GM12891 (cell line): ENCODE results near the gene LPCAT1.

Experiments used
- PAX5 ChIP-seq: IDR thresholded peaks from 2 replicates; pipeline ENCODE4 v1.6.1; 2011; ENCODE audit warnings: low read length, moderate library complexity, mild to moderate bottlenecking; ENCODE audit not compliant: insufficient read depth, severe bottlenecking
- POLR2A ChIP-seq: IDR thresholded peaks from 2 replicates; pipeline ENCODE4 v1.6.1; 2011; ENCODE audit warnings: low read depth, low read length, control low read depth
- POLR2AphosphoS5 ChIP-seq: IDR thresholded peaks from 2 replicates; pipeline ENCODE4 v1.6.1; 2011; ENCODE audit warnings: low read depth, low read length, control low read depth
- POU2F2 ChIP-seq: IDR thresholded peaks from 2 replicates; pipeline ENCODE4 v1.6.1; 2011; ENCODE audit warnings: low read depth, mild to moderate bottlenecking, control low read depth, low read length, moderate library complexity
- SPI1 ChIP-seq: IDR thresholded peaks from 2 replicates; pipeline ENCODE4 v1.6.1; 2011; ENCODE audit warnings: low read depth, low read length, control low read depth
- TAF1 ChIP-seq: IDR thresholded peaks from 2 replicates; pipeline ENCODE4 v1.6.1; 2011; ENCODE audit warnings: low read depth, low read length, control low read depth

DNA sequence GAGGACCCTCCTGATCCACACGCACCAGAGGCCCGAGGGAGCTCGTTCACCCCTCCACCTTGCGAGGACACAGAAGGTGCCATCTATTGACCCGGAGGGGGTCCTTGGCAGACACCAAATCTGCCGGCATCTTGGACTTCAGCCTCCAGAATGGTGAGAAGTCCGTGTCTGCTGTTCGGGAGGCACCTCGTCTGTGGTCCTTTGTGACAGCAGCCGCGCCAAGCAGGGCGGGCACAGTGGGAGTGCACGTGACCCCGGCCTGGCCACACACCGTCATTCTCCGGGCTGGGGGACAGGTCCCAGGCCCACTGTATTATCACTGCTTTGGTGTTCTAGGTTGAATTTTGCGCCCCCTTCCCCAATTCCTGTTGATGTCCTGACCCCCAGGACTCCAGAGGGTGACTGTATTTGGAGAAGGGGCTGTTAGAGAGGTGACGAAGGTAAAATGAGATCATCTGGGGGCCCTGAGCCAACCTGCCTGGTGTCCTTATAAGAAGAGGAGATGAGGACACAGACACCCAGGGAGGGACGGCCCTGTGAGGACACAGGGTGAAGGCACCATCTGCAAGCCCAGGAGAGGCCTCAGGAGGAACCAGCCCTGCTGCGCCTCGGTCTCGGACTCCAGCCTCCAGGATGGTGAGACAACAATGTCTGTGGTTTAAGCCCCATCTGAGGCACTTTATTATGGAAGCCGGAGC, 15.7 kb downstream of the LPCAT1 start:
- TF ChIP-seq POLR2A (no peak), POLR2AphosphoS5 (no peak), TAF1 (no peak), SPI1 (no peak), POU2F2 (no peak), PAX5 (no peak)
